Neural progenitor cell (in vitro differentiated cells): ENCODE results near the gene PSMC3. TPM values are rescaled to one million over a fixed set of nuclear protein-coding genes. Genes with fewer than 3 reads are reported as not detected.

Experiments
- DNase-seq: peaks from one replicate; pipeline ENCODE4 v3.0.0-alpha.2; 2016; ENCODE audit warnings: low spot score
- H2AFZ ChIP-seq: fragments of 200-600 bp; sonication (generic); replicated peaks from 2 replicates; pipeline ENCODE4 v1.6.1; 2016; ENCODE audit warnings: antibody characterized with exemption
- H3F3A ChIP-seq: fragments of 200-600 bp; sonication (generic); 2 replicates; pipeline ENCODE4 v1.6.1; 2016; ENCODE audit warnings: antibody characterized with exemption, low read depth
- H3K27ac ChIP-seq: fragments of 200-600 bp; sonication (generic); 2 replicates; pipeline ENCODE4 v1.5.1; 2016; ENCODE audit warnings: mild to moderate bottlenecking
- H3K27me3 ChIP-seq: fragments of 200-600 bp; sonication (generic); 2 replicates; pipeline ENCODE4 v1.6.1; 2016; ENCODE audit warnings: mild to moderate bottlenecking, moderate library complexity
- H3K36me3 ChIP-seq: fragments of 200-600 bp; sonication (generic); 2 replicates; pipeline ENCODE4 v1.5.1; 2016
- H3K4me1 ChIP-seq: fragments of 200-600 bp; sonication (generic); 2 replicates; pipeline ENCODE4 v1.6.1; 2016; ENCODE audit warnings: mixed run types
- H3K4me2 ChIP-seq: fragments of 200-600 bp; sonication (generic); 2 replicates; pipeline ENCODE4 v1.6.1; 2016
- H3K4me3 ChIP-seq: fragments of 200-600 bp; sonication (generic); 2 replicates; pipeline ENCODE4 v1.5.1; 2016
- H3K79me2 ChIP-seq: fragments of 200-600 bp; sonication (generic); 2 replicates; pipeline ENCODE4 v1.6.1; 2016; ENCODE audit warnings: low read depth
- H3K9ac ChIP-seq: fragments of 200-600 bp; sonication (generic); 2 replicates; pipeline ENCODE4 v1.6.1; 2016
- H3K9me3 ChIP-seq: fragments of 200-600 bp; sonication (generic); 2 replicates; pipeline ENCODE4 v1.5.1; 2016; ENCODE audit warnings: low read depth
- H4K20me1 ChIP-seq: fragments of 200-600 bp; sonication (generic); 2 replicates; pipeline ENCODE4 v1.6.1; 2016; ENCODE audit warnings: low read depth
- H3K27ac Mint-ChIP-seq: 3 replicates; pipeline ENCODE4 v1.8.0; 2021; ENCODE audit warnings: mixed read lengths
- H3K27me3 Mint-ChIP-seq: 2 replicates; pipeline ENCODE4 v1.8.0; 2022; ENCODE audit warnings: low read depth, mild to moderate bottlenecking, inconsistent platforms, moderate library complexity, mixed read lengths; ENCODE audit not compliant: insufficient read depth
- H3K36me3 Mint-ChIP-seq: 3 replicates; pipeline ENCODE4 v1.8.0; 2021; ENCODE audit warnings: mixed read lengths
- H3K4me1 Mint-ChIP-seq: 3 replicates; pipeline ENCODE4 v1.8.0; 2021; ENCODE audit warnings: mixed read lengths
- H3K4me3 Mint-ChIP-seq: 3 replicates; pipeline ENCODE4 v1.8.0; 2021; ENCODE audit warnings: mild to moderate bottlenecking, moderate library complexity, mixed read lengths
- H3K9me3 Mint-ChIP-seq: 3 replicates; pipeline ENCODE4 v1.8.0; 2020; ENCODE audit warnings: mixed read lengths
- EZH2 ChIP-seq: fragments of 200-600 bp; sonication (generic); IDR thresholded peaks from 2 replicates; pipeline ENCODE4 v1.6.1; 2017; ENCODE audit warnings: antibody characterized with exemption, mild to moderate bottlenecking, moderate library complexity
- EZH2phosphoT487 ChIP-seq: fragments of 200-600 bp; sonication (generic); IDR thresholded peaks from 2 replicates; pipeline ENCODE4 v1.6.1; 2017; ENCODE audit warnings: antibody characterized with exemption
- total RNA-seq: library from RNA; depleted of rRNA; stranded (reverse); fragments of >200 nt; gene quantifications from 2 replicates; pipeline ENCODE4 v1.2.3, GENCODE V29; 2015; ENCODE audit warnings: low replicate concordance
- TF ChIP-seq, protein P1 (sequence below): fragments of 200-600 bp; sonication (generic); IDR thresholded peaks from 2 replicates; pipeline ENCODE4 v1.5.1; 2017; ENCODE audit warnings: antibody characterized with exemption, mild to moderate bottlenecking

Gene PSMC3
- total RNA-seq, 1 donor from 2014 or later = 175 TPM

DNA sequence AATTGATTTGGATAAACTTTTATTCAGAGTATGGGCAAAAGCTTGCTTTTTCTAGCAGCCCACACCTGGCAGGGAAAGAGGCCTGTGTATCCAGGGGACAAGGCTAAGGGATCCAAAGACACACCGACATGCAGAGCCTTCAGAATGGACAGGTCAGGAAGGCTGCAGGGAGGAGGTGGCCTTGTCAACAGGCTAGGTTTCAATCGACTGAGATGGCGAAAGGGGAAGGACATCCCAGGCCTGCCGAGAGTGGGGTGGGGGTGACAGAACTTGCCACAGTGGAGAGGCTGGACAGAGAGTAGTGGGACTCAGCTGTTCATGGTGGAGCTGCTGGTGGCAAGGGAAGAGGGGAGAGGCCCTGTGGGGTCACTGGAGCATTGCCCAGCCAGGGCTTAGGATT lies 23.1 kb downstream of the PSMC3 start:
- Histone ChIP-seq H2AFZ (no peak overlapping the region), H3K27me3 (no peaks in the 10 kb centered on the region), H3K36me3 (no peaks in the 10 kb centered on the region), H3K4me1 (peaks cover 8% of the 10 kb centered on the region), H3K79me2 (no peaks in the 10 kb centered on the region), H3F3A (peaks cover 54% of the 10 kb centered on the region), H3K27ac (no peak overlapping the region), H4K20me1 (no peaks in the 10 kb centered on the region), H3K4me2 (no peak overlapping the region), H3K4me3 (no peak overlapping the region), H3K9me3 (no peaks in the 10 kb centered on the region), H3K9ac (no peak overlapping the region)
- DNase-seq = peak; percentile 0
- H3K4me1 Mint-ChIP-seq = peaks cover 35% of the 10 kb centered on the region
- peak overlapping the region; percentile 59 for H3K4me3 Mint-ChIP-seq
- TF ChIP-seq EZH2 (no peak), EZH2phosphoT487 (no peak)
- H3K27me3 Mint-ChIP-seq = peaks cover 24% of the 10 kb centered on the region
- H3K9me3 Mint-ChIP-seq = no peaks in the 10 kb centered on the region
- no peaks in the 10 kb centered on the region for H3K36me3 Mint-ChIP-seq
- peak overlapping the region; percentile 9 for H3K27ac Mint-ChIP-seq

DNA sequence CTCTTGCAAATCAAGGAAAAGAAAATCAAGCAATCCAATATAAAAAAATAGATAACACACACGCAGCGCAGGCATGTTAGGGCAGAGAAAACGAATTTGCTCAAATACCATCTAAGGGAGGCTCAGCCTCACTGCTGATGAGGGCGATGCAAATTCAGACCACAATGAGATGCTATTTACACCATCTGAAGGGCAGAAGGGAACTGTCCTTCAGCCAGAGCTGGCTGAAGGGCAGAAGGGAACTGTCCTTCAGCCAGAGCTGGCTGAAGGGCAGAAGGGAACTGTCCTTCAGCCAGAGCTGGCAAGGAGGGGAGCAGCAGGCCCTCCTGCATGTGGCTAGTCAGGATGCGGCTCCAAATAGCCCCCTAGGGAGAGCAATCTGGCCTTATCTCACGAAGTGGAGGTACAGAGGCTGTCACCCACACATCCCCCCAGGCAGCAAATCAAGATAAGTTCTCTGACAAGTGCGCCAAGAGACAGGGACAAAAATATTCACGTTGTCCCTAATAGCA lies 25.4 kb downstream of the PSMC3 start:
- Histone ChIP-seq H4K20me1 (no peaks in the 10 kb centered on the region), H3K4me3 (peak overlapping the region; percentile 48), H3F3A (peaks cover 42% of the 10 kb centered on the region), H3K27me3 (no peaks in the 10 kb centered on the region), H3K79me2 (no peaks in the 10 kb centered on the region), H2AFZ (peak overlapping the region; percentile 65), H3K36me3 (no peaks in the 10 kb centered on the region), H3K4me2 (peak overlapping the region; percentile 85), H3K27ac (no peak overlapping the region), H3K4me1 (peaks cover 8% of the 10 kb centered on the region), H3K9me3 (no peaks in the 10 kb centered on the region), H3K9ac (no peak overlapping the region)
- TF ChIP-seq, protein P1, sequence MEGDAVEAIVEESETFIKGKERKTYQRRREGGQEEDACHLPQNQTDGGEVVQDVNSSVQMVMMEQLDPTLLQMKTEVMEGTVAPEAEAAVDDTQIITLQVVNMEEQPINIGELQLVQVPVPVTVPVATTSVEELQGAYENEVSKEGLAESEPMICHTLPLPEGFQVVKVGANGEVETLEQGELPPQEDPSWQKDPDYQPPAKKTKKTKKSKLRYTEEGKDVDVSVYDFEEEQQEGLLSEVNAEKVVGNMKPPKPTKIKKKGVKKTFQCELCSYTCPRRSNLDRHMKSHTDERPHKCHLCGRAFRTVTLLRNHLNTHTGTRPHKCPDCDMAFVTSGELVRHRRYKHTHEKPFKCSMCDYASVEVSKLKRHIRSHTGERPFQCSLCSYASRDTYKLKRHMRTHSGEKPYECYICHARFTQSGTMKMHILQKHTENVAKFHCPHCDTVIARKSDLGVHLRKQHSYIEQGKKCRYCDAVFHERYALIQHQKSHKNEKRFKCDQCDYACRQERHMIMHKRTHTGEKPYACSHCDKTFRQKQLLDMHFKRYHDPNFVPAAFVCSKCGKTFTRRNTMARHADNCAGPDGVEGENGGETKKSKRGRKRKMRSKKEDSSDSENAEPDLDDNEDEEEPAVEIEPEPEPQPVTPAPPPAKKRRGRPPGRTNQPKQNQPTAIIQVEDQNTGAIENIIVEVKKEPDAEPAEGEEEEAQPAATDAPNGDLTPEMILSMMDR = no peak
- TF ChIP-seq EZH2phosphoT487 (no peak), EZH2 (no peak)
- Mint-ChIP-seq H3K27me3 (peaks cover 24% of the 10 kb centered on the region), H3K4me3 (peak overlapping the region; percentile 80), H3K9me3 (no peaks in the 10 kb centered on the region), H3K27ac (peak overlapping the region; percentile 36), H3K36me3 (no peaks in the 10 kb centered on the region), H3K4me1 (peaks cover 26% of the 10 kb centered on the region)
- DNase-seq = peak; percentile 32

DNA sequence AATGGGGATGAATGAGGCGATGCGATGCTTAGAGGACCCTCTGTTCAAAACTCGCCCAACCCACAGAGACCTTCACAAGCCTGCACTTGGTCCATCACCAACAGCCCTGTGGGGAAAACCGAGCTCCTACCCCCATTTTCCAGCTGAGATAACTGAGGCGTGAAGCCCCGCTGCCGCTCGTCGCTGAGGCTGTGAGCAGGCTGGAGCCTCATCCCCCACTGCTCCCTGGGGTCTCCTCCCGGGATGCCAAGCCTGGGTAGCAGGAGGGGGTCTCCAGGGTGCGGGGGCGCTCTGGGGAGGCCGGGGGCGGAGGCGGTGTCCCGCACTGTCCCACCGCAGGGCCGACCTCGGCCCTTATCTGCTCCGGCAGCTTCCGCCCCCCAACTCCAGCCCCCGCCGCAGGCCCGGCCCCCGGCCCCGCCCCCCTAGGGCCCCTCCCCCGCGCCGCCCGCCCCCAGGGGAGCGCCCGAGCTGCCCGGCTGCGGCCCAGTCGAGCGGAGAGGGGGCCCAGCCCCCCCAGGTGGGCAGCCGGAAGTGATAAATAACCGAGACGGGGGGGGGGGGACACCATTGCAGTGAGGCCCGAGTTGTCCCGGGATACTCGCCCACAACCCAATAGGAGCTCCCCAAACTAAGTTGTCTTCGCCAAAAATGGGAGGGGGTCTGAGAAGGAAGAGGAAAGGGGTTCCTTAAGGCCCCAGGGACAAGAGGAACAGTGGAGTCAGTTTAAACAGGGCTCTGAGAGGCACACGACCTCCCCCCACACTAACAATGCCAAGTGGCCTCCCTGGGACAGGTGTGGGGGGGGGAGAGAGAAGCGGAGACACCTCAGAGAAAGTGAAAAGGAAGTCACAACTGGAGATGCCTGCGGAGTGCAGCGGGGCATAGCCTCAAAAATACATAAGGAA lies 26.1 kb downstream of the PSMC3 start:
- Histone ChIP-seq H3K27me3 (no peaks in the 10 kb centered on the region), H2AFZ (peak overlapping the region; percentile 65), H3K9ac (no peak overlapping the region), H3K4me3 (peak overlapping the region; percentile 48), H4K20me1 (no peaks in the 10 kb centered on the region), H3K36me3 (no peaks in the 10 kb centered on the region), H3K4me1 (peaks cover 8% of the 10 kb centered on the region), H3K4me2 (peak overlapping the region; percentile 85), H3K79me2 (no peaks in the 10 kb centered on the region), H3K9me3 (no peaks in the 10 kb centered on the region), H3F3A (peaks cover 42% of the 10 kb centered on the region), H3K27ac (no peak overlapping the region)
- H3K27ac Mint-ChIP-seq = peak overlapping the region; percentile 36
- H3K27me3 Mint-ChIP-seq = peaks cover 24% of the 10 kb centered on the region
- H3K9me3 Mint-ChIP-seq = no peaks in the 10 kb centered on the region
- peak; percentile 53 for DNase-seq
- no peak for TF ChIP-seq EZH2phosphoT487
- TF ChIP-seq, protein P1 = no peak
- no peak for TF ChIP-seq EZH2
- peak overlapping the region; percentile 80 for H3K4me3 Mint-ChIP-seq
- H3K36me3 Mint-ChIP-seq = no peaks in the 10 kb centered on the region
- peaks cover 26% of the 10 kb centered on the region for H3K4me1 Mint-ChIP-seq

DNA sequence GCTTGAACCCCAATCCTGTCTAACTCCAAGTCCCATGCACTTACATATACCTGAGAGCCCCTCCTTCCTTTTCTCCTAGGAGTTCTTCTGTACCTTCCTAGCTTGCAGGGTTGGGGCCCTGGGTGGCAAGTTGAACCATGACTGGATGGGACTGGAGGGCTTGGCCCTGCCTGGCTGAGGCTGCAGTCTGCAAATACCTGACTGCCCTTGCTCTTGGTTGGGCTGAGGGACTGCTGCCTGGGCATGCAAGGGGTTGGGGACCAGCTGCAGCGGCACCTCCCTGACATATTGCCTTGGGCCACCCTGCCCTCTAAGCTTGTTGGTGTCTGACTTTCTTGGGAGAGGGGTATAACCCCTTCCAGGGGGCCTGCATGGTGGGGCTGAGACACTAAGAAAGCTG lies 27.7 kb downstream of the PSMC3 start:
- no peaks in the 10 kb centered on the region for H3K36me3 ChIP-seq
- Mint-ChIP-seq H3K4me1 (peaks cover 22% of the 10 kb centered on the region), H3K9me3 (no peaks in the 10 kb centered on the region), H3K36me3 (no peaks in the 10 kb centered on the region), H3K4me3 (peak overlapping the region; percentile 33), H3K27ac (peak overlapping the region; percentile 57), H3K27me3 (peaks cover 16% of the 10 kb centered on the region)
- no peak overlapping the region for H3K4me3 ChIP-seq
- peaks cover 8% of the 10 kb centered on the region for H3K4me1 ChIP-seq
- no peaks in the 10 kb centered on the region for H3K79me2 ChIP-seq
- no peak overlapping the region for H3K27ac ChIP-seq
- no peak overlapping the region for H3K9ac ChIP-seq
- H3K4me2 ChIP-seq = no peak overlapping the region
- H3K27me3 ChIP-seq = no peaks in the 10 kb centered on the region
- H2AFZ ChIP-seq = no peak overlapping the region
- peak; percentile 1 for DNase-seq
- H3K9me3 ChIP-seq = no peaks in the 10 kb centered on the region
- no peaks in the 10 kb centered on the region for H4K20me1 ChIP-seq
- TF ChIP-seq EZH2 = no peak
- no peak for TF ChIP-seq EZH2phosphoT487
- TF ChIP-seq, protein P1 = no peak
- H3F3A ChIP-seq = peaks cover 38% of the 10 kb centered on the region
